WTC11 (cell line): ENCODE measurements around the gene NUP210. TPM values are rescaled to one million over a fixed set of nuclear protein-coding genes. Genes with fewer than 3 reads are reported as not detected.

Experiments
- ATAC-seq: fragments of 200-7000 bp; cut with Tn5 transposase; 2 replicates; pipeline ENCODE4 v1.10.0; 2021; ENCODE audit warnings: mild to moderate bottlenecking, moderate library complexity
- CTCF ChIA-PET: fragments of 300-600 bp; sonication (Branson Sonifier 250); formaldehyde crosslinking; loops from one replicate; lab custom pipeline; 2021; ENCODE audit warnings: antibody characterized with exemption; lab: Charles Lee
- POLR2A ChIA-PET: fragments of 350-600 bp; sonication (Branson Sonifier 250); formaldehyde crosslinking; loops from one replicate; lab custom pipeline; 2021; ENCODE audit warnings: antibody characterized with exemption; lab: Charles Lee
- DNase-seq: peaks from one replicate; pipeline ENCODE4 v3.0.0; 2021; ENCODE audit warnings: low spot score
- H3K27ac Mint-ChIP-seq: 2 replicates; pipeline ENCODE4 v1.8.0; 2021; ENCODE audit warnings: mixed read lengths
- H3K27me3 Mint-ChIP-seq: 2 replicates; pipeline ENCODE4 v1.8.0; 2021; ENCODE audit warnings: low read depth, mild to moderate bottlenecking, moderate library complexity, mixed read lengths
- H3K36me3 Mint-ChIP-seq: 2 replicates; pipeline ENCODE4 v1.8.0; 2021; ENCODE audit warnings: mixed read lengths
- H3K4me1 Mint-ChIP-seq: 2 replicates; pipeline ENCODE4 v1.8.0; 2022; ENCODE audit warnings: mixed read lengths
- H3K4me3 Mint-ChIP-seq: 2 replicates; pipeline ENCODE4 v1.8.0; 2021; ENCODE audit warnings: mild to moderate bottlenecking, moderate library complexity, mixed read lengths
- H3K9me3 Mint-ChIP-seq: 2 replicates; pipeline ENCODE4 v1.8.0; 2021; ENCODE audit warnings: mixed read lengths
- ELF4 ChIP-seq: sonication (generic); formaldehyde crosslinking; IDR thresholded peaks from 2 replicates; pipeline ENCODE4 v1.8.1; 2022; ENCODE audit warnings: low read depth, mild to moderate bottlenecking, moderate library complexity, missing genetic modification reagents
- ESRRA ChIP-seq: sonication (generic); formaldehyde crosslinking; IDR thresholded peaks from 2 replicates; pipeline ENCODE4 v1.8.1; 2022; ENCODE audit warnings: mild to moderate bottlenecking, missing genetic modification reagents, borderline replicate concordance
- FOXK1 ChIP-seq: sonication (generic); formaldehyde crosslinking; IDR thresholded peaks from 2 replicates; pipeline ENCODE4 v1.8.0; 2022; ENCODE audit warnings: mild to moderate bottlenecking, moderate library complexity, missing genetic modification reagents
- GRHL2 ChIP-seq: fragments of 250-450 bp; sonication (Bioruptor Pico); IDR thresholded peaks from 2 replicates; pipeline ENCODE4 v1.8.0; 2022; ENCODE audit warnings: mild to moderate bottlenecking, moderate library complexity; ENCODE audit not compliant: insufficient replicate concordance, severe bottlenecking
- HMGA2 ChIP-seq: fragments of 250-450 bp; sonication (Bioruptor Pico); IDR thresholded peaks from 2 replicates; pipeline ENCODE4 v1.4.0; 2021; ENCODE audit warnings: mild to moderate bottlenecking, moderate library complexity
- IRF1 ChIP-seq: sonication (generic); formaldehyde crosslinking; IDR thresholded peaks from 2 replicates; pipeline ENCODE4 v1.8.0; 2023; ENCODE audit warnings: missing genetic modification reagents
- RELA ChIP-seq: sonication (generic); formaldehyde crosslinking; IDR thresholded peaks from 2 replicates; pipeline ENCODE4 v1.8.1; 2022; ENCODE audit warnings: missing genetic modification reagents, mild to moderate bottlenecking, borderline replicate concordance
- SOX15 ChIP-seq: fragments of 250-450 bp; sonication (Bioruptor Pico); IDR thresholded peaks from 2 replicates; pipeline ENCODE4 v1.9.0; 2021; ENCODE audit warnings: mild to moderate bottlenecking
- STAT6 ChIP-seq: sonication (generic); formaldehyde crosslinking; conservative IDR thresholded peaks from 2 replicates; pipeline ENCODE4 v1.8.1; 2023; ENCODE audit warnings: mild to moderate bottlenecking, low read depth, missing genetic modification reagents, moderate library complexity
- TEAD1 ChIP-seq: sonication (generic); formaldehyde crosslinking; IDR thresholded peaks from 2 replicates; pipeline ENCODE4 v1.8.0; 2022; ENCODE audit warnings: mild to moderate bottlenecking, missing genetic modification reagents
- ZNF219 ChIP-seq: sonication (generic); formaldehyde crosslinking; IDR thresholded peaks from 2 replicates; pipeline ENCODE4 v1.8.0; 2023; ENCODE audit warnings: missing genetic modification reagents, mild to moderate bottlenecking, borderline replicate concordance
- ZNF416 ChIP-seq: fragments of 250-450 bp; sonication (Bioruptor Pico); IDR thresholded peaks from 2 replicates; pipeline ENCODE4 v1.9.0; 2021; ENCODE audit warnings: mild to moderate bottlenecking, inconsistent platforms
- ZNF532 ChIP-seq: fragments of 250-450 bp; sonication (Bioruptor Pico); IDR thresholded peaks from 2 replicates; pipeline ENCODE4 v1.9.0; 2021; ENCODE audit warnings: mild to moderate bottlenecking, borderline replicate concordance
- total RNA-seq: library from RNA; stranded (reverse); gene quantifications from 3 replicates; pipeline ENCODE4 v1.2.3, GENCODE V29; 2021
- TF ChIP-seq, protein P1 (sequence below): sonication (generic); formaldehyde crosslinking; IDR thresholded peaks from 2 replicates; pipeline ENCODE4 v1.8.0; 2023; ENCODE audit warnings: mild to moderate bottlenecking, missing genetic modification reagents
- TF ChIP-seq, protein P2 (sequence below): fragments of 200-600 bp; IDR thresholded peaks from 2 replicates; pipeline ENCODE4 v1.8.0; 2022; ENCODE audit warnings: antibody characterized with exemption

The NUP210 gene
- total RNA-seq, 1 experiment from 2014 or later = 59.2 TPM

- ATAC-seq = no peak
- no peak for TF ChIP-seq ZNF219 (CRISPR knock-in tag)
- TF ChIP-seq, protein P1, sequence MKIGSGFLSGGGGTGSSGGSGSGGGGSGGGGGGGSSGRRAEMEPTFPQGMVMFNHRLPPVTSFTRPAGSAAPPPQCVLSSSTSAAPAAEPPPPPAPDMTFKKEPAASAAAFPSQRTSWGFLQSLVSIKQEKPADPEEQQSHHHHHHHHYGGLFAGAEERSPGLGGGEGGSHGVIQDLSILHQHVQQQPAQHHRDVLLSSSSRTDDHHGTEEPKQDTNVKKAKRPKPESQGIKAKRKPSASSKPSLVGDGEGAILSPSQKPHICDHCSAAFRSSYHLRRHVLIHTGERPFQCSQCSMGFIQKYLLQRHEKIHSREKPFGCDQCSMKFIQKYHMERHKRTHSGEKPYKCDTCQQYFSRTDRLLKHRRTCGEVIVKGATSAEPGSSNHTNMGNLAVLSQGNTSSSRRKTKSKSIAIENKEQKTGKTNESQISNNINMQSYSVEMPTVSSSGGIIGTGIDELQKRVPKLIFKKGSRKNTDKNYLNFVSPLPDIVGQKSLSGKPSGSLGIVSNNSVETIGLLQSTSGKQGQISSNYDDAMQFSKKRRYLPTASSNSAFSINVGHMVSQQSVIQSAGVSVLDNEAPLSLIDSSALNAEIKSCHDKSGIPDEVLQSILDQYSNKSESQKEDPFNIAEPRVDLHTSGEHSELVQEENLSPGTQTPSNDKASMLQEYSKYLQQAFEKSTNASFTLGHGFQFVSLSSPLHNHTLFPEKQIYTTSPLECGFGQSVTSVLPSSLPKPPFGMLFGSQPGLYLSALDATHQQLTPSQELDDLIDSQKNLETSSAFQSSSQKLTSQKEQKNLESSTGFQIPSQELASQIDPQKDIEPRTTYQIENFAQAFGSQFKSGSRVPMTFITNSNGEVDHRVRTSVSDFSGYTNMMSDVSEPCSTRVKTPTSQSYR (CRISPR knock-in tag) = no peak
- TF ChIP-seq ESRRA = no peak
- TF ChIP-seq HMGA2 = no peak
- TF ChIP-seq TEAD1 (CRISPR knock-in tag) = no peak
- TF ChIP-seq ZNF416 (CRISPR knock-in tag) = no peak
- TF ChIP-seq SOX15 (CRISPR knock-in tag) = no peak
- TF ChIP-seq, protein P2, sequence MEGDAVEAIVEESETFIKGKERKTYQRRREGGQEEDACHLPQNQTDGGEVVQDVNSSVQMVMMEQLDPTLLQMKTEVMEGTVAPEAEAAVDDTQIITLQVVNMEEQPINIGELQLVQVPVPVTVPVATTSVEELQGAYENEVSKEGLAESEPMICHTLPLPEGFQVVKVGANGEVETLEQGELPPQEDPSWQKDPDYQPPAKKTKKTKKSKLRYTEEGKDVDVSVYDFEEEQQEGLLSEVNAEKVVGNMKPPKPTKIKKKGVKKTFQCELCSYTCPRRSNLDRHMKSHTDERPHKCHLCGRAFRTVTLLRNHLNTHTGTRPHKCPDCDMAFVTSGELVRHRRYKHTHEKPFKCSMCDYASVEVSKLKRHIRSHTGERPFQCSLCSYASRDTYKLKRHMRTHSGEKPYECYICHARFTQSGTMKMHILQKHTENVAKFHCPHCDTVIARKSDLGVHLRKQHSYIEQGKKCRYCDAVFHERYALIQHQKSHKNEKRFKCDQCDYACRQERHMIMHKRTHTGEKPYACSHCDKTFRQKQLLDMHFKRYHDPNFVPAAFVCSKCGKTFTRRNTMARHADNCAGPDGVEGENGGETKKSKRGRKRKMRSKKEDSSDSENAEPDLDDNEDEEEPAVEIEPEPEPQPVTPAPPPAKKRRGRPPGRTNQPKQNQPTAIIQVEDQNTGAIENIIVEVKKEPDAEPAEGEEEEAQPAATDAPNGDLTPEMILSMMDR = no peak
- TF ChIP-seq RELA = no peak
- TF ChIP-seq ZNF532 (CRISPR knock-in tag) = no peak
- TF ChIP-seq ELF4 (CRISPR knock-in tag) = no peak
- no peak for TF ChIP-seq IRF1 (CRISPR knock-in tag)
- no peak for TF ChIP-seq FOXK1
- TF ChIP-seq STAT6 (CRISPR knock-in tag) = no peak
- no peak for TF ChIP-seq GRHL2 (CRISPR knock-in tag)
- TF ChIP-seq, all 79 proteins: peak for 0
- ChIA-PET CTCF (no interaction called here), POLR2A (no interaction called here)
- peaks cover 8% of the 10 kb centered on the region for H3K4me1 Mint-ChIP-seq
- H3K27me3 Mint-ChIP-seq = no peaks in the 10 kb centered on the region
- no peak overlapping the region for H3K4me3 Mint-ChIP-seq
- no peak for DNase-seq
- no peak overlapping the region for H3K27ac Mint-ChIP-seq
- H3K9me3 Mint-ChIP-seq = peaks cover under 1% of the 10 kb centered on the region; the same call in 1 of the 2 replicates
- peaks cover 42% of the 10 kb centered on the region for H3K36me3 Mint-ChIP-seq
Observed at GRCh38 chr3:13373975-13374586, 46.0 kb downstream of the NUP210 start.
